ENCODE data around the gene PITX1. TPM values are rescaled to one million over a fixed set of nuclear protein-coding genes. Genes with fewer than 3 reads are reported as not detected.

Gene PITX1
- total RNA-seq, 1 experiment from 2014 or later = 38.5 TPM

Other genes starting within 250 kb of the PITX1 start
- gene C5orf24, start 188.3 kb downstream of the PITX1 start, total RNA-seq (2014; rRNA removed; shearing (Covaris generic)) = 50.9 and 62.9 TPM in 2 replicates
- gene TXNDC15, start 159.9 kb downstream of the PITX1 start, total RNA-seq (2014; rRNA removed; shearing (Covaris generic)) = 48.1 and 61.2 TPM in 2 replicates
- 8.5 and 9.3 TPM in 2 replicates for gene PCBD2, start 129.1 kb downstream of the PITX1 start, total RNA-seq (2014; rRNA removed; shearing (Covaris generic))
- gene CATSPER3, start 66.3 kb downstream of the PITX1 start, total RNA-seq (2014; rRNA removed; shearing (Covaris generic)) = not detected in 2 replicates